CD4-positive, alpha-beta T cell treated with Interleukin-1 beta for 1 hour (primary cell): ENCODE data around the gene APBA1.
"Not testable (repeated sequence)": the region's sequence is repeated elsewhere in the genome, so short reads cannot be mapped to it uniquely, and the experiment has no call there.

Experiments used
- DNase-seq, 2 donors: peaks; one replicate each; pipeline ENCODE4 v3.0.0-alpha.2; 2020 to 2022

The APBA1 gene

DNA sequence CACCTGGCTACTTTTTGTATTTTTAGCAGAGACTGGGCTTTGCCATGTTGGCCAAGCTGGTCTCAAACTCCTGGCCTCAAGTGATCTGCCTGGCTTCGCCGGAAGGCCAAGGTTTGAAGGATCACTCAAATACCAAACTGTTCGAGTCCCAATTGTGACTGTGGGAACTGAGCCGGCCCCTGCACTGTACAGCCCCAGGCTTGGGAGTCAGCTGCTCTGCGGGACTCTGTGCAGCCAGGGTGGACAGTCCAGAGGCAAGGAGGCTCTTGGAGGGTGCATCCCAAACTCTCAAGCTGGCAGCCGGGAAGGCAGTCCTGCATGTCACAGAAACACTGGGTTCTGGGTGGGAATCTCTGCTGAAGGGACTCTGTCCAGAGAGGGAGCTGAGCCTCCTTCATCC lies 238.2 kb downstream of the APBA1 start:
- no peak for DNase-seq

DNA sequence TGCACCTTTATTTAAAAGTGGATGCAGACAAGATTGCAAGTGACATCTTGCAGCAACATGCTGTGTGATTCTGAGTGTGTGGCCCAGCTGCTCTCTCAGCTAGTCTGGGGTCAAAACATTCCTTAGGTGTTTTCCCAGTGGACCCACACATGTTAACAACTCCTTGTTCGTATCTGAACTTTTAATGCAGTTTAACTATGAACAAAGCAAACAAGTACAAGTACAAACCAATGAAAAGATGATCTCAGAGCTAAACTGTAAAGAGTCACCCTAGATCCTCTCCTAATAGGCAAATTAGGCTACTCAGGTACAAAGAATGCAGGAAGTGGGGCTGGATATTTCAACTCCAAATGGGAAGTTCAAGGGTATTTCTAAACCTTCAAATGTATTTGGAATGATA lies 238.8 kb downstream of the APBA1 start:
- DNase-seq, result no peak

DNA sequence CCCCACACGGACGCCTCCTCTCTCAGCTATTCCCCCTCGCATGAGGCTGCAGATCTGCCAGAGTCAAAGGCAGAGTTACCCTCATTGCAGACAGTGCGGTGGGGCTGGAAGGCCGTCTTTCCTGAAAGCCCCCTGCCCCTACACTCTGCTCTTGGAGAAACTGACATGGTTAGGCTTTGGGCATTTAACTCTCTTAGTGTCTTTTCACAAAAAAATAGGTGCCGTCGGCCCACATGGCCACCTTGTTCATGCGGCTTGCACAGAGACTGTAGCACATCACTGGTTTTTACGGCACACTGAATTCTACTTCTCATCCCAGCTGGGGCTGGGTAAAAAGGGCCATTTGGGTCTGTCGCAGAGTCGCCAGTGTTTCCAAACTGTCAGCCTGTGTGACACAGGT lies 239.5 kb downstream of the APBA1 start:
- DNase-seq, result no peak

DNA sequence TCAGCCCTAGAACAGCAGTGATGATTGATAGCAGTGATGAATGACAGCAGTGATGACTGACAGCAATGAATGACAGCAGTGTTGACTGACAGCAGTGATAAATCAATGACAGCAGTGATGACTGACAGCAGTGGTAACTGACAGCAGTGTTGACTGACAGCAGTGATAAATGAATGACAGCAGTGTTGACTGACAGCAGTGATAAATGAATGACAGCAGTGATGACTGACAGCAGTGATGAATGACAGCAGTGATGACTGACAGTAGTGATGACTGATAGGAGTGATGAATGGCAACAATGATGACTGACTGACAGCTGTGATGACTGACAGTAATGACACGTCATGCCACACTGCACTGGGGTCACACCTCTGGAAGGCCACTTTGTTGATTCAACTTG lies 240.4 kb downstream of the APBA1 start:
- no peak for DNase-seq

GRCh38 chr9:69431203-69431602 lies 241.0 kb downstream of the APBA1 start:
- no peak for DNase-seq

DNA sequence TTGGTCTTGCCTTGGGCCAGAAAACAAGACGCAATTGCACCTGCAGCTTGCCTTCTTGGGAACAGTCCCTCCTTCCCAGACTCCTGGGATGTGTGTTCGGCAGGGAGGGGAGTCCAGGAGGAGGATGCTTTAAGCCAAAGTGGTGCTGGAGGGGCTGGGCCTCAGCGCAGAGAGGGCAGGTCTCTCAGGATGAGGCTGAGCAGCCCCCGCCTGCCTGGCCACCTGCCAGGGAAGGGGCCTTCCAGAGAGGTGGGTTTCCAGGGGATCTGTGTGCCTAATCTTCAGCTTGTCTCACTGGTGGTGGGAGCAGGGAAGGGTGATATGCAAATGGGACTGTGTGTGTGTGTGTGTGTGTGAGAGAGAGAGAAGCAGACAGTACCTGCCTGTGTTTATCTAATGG lies 242.0 kb downstream of the APBA1 start:
- DNase-seq, result no peak

DNA sequence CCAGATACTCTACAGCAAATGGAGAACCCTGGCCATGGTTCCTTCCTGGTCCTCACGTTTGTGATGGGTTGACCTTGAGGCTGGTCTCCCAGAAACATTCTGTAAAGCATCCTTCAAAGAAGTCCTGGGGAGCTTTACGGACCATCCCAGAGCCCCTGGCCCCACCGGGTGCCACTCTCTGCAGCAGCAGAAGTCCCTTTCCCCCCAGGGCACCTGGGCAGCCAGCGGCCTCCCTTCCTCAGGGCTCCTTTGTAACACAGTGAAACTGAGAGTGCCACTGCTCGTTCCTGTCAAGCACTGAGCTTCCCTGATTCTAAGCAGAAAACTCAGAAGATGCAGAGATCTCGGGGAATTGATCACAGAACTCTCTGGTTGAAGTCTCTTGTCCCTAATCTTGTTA lies 242.9 kb downstream of the APBA1 start:
- DNase-seq, result no peak

DNA sequence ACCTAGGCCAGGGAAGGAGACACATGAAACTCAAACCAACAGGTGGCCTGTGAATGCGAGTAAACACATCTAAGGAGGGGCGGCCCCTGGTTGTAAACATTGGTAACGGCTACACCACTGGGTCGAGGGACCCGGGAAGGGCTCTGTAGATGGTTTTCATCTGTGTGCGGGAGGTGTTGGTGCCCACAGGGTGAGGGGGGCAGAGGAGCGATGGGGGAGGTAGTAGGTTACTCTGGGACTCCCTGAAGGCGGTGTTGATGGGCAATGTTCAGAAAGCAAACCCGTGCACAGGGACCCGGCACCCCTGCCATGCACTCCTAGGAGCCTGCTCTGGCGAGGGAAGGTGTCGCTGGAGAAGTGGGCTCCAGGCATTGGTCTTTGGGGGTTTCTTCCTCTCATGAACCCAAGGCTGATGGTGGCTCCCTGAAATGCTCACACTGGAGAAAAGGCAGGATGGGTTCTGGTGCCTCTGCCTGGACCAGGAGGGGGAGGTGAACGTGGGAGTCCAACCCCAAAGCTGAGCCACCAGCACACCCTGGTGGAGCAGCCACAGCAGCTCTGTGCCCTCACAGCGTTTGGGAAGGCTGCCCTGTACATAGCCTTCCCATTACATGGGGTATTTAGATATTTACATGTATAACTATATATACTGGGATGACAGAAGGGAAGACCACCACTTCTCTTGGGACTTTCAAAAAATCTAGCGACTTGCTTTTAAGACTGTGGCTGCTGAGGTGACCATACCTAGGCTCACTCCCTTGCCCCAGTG lies 244.0 kb downstream of the APBA1 start:
- DNase-seq, result no peak

- DNase-seq, result no peak
Measured at GRCh38 chr9:69427286-69427685, 244.9 kb downstream of the APBA1 start.

GRCh38 chr9:69425136-69425801 lies 246.9 kb downstream of the APBA1 start:
- DNase-seq, result no peak

DNA sequence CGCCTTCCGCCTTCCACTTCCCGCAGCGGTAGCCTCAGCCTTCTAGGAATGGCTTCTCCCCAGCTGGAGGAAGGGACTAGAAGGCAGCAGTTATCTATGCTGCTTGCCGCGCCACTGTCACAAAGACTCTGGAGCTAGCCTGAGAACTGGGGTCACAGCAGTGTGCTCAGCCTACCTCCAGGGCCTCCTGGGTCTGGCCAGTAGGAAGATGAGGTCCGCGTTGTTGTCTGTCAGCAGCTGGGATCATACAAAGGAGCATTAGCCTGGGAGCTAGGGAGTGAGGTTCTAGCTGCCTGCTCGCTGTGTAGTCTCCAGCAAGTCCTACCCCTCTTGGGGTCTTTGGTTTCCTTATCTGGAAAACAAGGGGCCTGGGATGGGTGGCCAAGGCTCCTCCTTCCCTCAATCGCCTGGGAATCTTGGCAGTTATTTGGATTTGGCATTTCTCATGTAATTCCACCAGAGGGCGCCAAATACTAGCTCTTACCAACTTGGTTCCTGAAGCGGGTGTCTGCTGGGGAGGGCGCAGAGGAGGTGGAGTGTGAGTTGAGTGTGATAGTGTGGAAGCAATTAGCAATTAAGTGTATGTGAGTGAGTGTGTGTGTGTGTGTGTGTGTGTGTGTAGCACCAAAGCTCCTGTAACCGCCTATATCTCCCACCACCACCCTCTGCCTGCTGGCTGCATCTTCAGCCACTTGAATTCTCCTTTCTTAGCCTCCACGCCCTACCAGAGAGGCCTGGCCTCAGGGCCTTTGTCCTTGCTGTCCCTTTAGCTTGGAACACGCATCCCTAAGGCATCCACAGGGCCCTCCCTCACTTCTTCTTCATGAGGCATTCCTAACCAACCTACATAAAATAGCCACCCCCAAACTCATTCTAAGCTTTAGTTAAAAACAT lies 250.0 kb downstream of the APBA1 start:
- peak; percentile 40 to 52 for DNase-seq

- no peak for DNase-seq
Measured at GRCh38 chr9:69420611-69421270, 251.4 kb downstream of the APBA1 start.

DNA sequence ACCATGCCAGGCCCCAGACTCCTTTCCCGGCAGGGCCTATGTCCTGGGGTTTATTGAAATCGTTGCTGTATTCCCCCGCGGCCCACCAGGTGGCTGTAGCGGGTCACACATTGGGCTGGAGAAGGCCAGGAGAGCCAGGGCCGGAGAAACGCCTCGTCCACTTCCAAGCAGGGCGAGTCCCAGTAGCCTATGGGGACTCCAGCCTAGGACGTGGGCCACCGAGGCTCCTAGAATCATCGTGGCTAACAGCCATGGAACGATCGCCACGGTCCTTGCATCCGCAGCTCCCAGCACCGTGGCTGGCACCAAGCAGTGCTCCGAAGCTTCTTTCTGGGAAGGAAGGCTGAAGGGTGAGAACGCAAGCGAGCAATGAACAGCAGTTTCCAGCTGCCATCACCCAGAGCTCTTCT lies 259.4 kb downstream of the APBA1 start:
- DNase-seq, result no peak

GRCh38 chr9:69411931-69412740 lies 260.0 kb downstream of the APBA1 start:
- no peak for DNase-seq

- DNase-seq, result no peak
Measured at GRCh38 chr9:69411246-69411645, 260.9 kb downstream of the APBA1 start.

- not testable (repeated sequence) for DNase-seq
Measured at GRCh38 chr9:69409936-69410335, 262.2 kb downstream of the APBA1 start.

- no peak for DNase-seq
Measured at GRCh38 chr9:69400470-69400869, 271.7 kb downstream of the APBA1 start.

DNA sequence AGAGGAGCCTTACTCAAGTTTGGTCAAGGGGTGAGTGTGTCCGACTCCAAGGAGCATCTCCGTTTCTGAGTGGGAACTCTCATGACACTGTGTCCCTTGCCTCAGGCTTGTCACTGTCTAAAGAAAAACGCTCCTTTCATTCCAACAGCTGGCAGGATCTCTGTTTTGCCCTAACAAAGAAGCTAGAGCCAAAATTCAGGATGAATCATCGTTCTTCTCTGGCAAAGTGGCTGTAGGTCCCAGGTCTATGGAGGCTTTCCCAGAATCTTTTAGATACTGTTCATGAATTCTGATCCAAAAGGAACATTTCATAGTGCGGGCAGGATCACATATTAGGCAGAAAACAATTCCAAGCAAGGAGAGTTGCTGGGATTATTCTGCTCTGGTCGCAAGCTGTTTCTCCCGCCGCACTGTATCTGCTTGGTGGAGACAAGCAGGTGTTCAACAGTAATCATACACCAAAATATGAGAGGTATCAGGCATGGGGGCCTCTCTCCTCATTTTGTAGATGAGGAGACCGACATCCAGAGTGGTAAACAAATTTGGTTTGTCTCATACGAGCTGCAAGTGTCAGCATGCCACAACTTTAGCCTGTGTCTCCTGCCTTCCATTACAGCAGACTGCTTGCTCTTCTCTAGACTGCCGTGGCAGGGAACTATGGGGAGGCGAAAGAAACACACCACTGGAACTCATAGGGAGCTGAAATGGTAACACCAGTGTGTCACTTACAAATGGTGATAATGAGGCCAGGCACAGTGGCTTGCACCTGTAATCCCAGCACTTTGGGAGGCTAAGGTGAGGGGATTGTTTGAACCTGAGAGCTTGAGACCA lies 274.6 kb downstream of the APBA1 start:
- no peak for DNase-seq

- DNase-seq, result no peak
Measured at GRCh38 chr9:69396759-69397158, 275.4 kb downstream of the APBA1 start.

- no peak for DNase-seq
Measured at GRCh38 chr9:69395718-69396117, 276.5 kb downstream of the APBA1 start.

- no peak for DNase-seq
Measured at GRCh38 chr9:69393425-69393824, 278.7 kb downstream of the APBA1 start.
